ENCODE data around the gene MIPOL1.
"Not testable (repeated sequence)": the region's sequence is repeated elsewhere in the genome, so short reads cannot be mapped to it uniquely, and the experiment has no call there.

Gene MIPOL1

GRCh38 chr14:37401093-37401492 is 203.4 kb downstream of the MIPOL1 start:
- DNase-seq (ENCODE audit: low read depth), result no peak

- no peak for DNase-seq (ENCODE audit: low read depth)
These were observed 205.9 kb downstream of the MIPOL1 start for GRCh38 chr14:37403626-37404025.

DNA sequence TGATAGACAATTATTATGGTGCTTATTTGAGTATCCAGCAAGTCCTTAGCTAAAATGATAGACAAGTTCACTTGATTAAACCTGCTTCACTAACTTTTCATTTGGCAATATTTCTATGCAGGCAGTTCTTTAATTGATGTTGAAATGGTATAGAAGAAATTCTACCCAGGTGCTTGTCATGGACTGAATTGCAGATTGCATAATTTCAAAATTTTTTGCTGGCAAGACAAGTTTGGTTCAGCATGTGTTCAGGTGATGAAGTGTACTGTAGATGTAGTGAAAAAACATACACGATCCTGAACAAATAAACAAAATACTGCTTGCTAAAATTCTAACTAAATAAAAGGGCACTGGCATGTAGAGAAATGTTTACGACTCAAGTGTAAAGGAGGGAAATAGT is 208.4 kb downstream of the MIPOL1 start:
- no peak for DNase-seq (ENCODE audit: low read depth)

- no peak for DNase-seq (ENCODE audit: low read depth)
These were observed 213.5 kb downstream of the MIPOL1 start for GRCh38 chr14:37411079-37411735.

DNA sequence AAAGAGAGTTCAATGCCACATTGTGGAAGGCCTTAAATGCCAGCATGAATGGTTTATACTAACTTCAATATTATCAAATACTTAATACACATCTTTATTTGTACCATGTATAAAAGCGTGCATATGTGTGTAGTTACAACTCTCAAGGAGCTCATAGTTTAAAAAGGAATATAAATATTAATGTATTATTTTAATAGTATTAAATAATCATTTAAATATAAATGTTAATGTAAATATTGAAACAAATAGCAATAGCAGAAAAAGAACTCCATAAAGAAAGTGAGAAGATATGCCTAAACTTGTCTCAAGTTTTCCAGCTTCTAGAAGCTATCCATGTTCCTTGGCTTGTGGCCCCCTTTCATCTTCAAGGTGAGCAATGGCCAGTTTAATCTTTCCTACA is 215.3 kb downstream of the MIPOL1 start:
- DNase-seq (ENCODE audit: low read depth), result no peak

- no peak for DNase-seq (ENCODE audit: low read depth)
These were observed 215.8 kb downstream of the MIPOL1 start for GRCh38 chr14:37413504-37414003.

DNA sequence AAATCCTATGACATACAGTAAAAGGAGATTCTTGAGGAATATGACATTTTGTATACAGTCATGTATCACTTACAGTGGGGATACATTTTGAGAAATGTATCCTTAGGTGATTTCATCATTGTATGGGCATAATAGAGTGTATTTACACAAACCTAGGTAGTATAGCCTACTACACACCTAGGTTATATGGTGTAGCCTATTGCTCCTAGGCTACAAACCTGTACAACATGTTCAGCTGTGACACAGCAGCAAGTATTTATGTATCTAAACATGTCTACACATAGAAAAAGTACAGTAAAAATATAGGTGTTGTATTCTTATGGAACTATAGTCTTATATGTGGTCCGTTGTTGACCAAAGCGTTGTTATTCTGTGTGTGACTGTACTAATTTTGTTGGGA is 218.5 kb downstream of the MIPOL1 start:
- no peak for DNase-seq (ENCODE audit: low read depth)

GRCh38 chr14:37417151-37417550 is 219.4 kb downstream of the MIPOL1 start:
- no peak for DNase-seq (ENCODE audit: low read depth)

DNA sequence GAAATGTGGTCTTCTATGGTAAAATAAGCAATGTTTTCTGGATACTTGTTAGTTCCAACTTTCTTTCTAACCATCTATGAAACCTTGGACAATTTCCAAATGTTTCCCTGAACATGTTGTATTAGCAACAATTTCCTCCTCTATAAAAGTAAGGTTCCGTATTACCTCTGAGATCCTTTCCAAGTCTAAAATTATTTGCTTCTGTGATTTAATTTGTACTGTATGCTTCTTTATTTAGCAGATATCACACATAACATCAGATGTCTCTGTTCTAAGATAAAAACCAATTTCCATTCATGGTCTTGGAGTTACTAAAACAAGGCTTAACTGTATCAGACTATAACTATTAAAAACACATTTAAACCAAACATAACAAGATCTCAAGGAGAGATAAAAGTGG is 220.1 kb downstream of the MIPOL1 start:
- DNase-seq (ENCODE audit: low read depth), result no peak

DNA sequence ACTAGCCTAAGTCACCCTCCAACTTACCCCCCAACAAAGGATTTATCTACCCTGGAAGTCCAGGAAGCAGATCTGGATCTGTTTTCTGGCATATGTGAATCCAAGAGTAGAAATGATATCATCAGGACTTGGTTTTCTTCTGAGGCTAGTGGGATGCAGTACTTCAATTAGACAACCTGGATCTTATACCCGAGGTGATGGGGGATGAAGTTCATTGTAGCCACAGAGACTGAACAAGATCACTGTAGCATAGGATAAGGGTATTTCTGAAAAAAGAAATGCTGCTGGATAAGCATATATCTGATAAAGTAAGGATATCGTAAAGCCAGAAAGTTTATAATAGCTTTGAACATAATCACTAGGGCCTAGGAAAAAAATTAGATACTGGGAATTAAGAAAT is 222.9 kb downstream of the MIPOL1 start:
- DNase-seq (ENCODE audit: low read depth), result no peak

DNA sequence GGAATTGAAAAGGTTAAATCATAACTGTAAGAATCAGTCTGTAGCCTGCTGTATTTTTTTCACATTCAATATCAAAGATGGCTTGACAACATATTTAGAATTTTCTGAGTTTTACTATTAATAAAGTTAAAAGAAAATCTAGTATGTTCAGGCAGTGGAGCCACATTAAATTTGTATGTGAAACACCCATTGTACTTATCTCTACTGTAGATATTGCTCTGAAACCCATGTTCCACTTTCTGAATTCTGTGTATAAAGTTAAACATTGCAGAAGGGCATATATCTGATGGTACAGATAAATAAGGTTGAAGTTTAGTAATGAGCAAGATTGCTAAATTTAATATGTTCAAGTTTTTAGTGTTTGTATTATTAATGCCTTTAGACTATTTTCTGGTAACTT is 224.6 kb downstream of the MIPOL1 start:
- no peak for DNase-seq (ENCODE audit: low read depth)

- no peak for DNase-seq (ENCODE audit: low read depth)
These were observed 225.0 kb downstream of the MIPOL1 start for GRCh38 chr14:37422748-37423147.

DNA sequence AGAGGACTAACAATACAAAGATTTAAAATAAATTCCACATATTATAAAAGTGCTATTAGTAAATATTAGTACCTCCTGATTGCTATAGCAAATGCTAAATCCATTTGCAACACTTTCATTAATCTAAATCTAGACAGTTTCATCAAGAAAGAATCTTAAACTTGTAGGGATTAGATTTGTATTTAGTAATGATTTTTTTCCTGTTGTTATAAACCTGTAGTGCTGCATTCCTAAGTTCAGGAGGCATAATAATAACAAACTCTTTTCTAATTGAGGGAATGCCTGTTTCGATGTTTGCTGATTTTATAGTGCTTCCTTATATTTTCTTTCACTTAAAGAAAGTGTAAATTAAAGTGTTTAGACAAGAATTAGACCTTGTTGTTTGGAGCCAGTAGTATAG is 231.2 kb downstream of the MIPOL1 start:
- no peak for DNase-seq (ENCODE audit: low read depth)

DNA sequence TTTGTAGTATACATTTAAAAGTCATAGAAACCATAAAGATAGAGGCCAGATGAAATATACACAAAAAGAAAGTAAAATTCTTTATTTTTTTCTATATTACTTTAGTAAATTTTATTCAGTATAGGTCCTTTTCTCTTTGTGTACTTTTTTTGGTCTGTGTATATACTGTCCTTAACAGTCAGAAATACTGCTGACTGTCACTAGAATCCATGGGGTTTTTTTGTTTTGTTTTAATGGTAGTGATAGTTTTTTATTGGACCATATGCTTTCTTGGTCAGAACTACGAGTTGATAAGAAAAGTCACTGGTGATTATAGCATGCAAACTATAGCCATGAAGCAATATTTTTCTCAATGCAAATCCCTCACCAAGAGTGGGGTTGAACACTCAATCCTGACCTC is 231.9 kb downstream of the MIPOL1 start:
- no peak for DNase-seq (ENCODE audit: low read depth)

- no peak for DNase-seq (ENCODE audit: low read depth)
These were observed 237.1 kb downstream of the MIPOL1 start for GRCh38 chr14:37434867-37435266.

DNA sequence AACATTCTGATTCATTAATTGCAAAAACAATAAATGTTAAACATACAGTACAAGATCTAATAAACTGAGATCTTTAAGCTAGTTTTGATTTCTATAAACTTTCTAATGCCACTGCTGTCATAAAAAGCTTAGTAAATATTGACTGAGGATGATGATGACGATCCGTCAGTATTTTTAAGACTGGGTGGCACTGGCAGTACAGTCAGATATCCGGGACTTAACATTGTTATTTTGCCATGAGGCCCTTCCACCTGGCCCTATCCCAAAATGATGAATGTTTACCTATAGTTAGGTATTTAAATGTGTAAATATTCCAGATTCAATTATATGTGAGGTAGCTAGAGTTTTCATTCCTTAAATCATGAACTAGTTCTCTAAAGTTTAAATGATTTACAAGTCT is 238.8 kb downstream of the MIPOL1 start:
- no peak for DNase-seq (ENCODE audit: low read depth)

- no peak for DNase-seq (ENCODE audit: low read depth)
These were observed 239.8 kb downstream of the MIPOL1 start for GRCh38 chr14:37437490-37437889.

DNA sequence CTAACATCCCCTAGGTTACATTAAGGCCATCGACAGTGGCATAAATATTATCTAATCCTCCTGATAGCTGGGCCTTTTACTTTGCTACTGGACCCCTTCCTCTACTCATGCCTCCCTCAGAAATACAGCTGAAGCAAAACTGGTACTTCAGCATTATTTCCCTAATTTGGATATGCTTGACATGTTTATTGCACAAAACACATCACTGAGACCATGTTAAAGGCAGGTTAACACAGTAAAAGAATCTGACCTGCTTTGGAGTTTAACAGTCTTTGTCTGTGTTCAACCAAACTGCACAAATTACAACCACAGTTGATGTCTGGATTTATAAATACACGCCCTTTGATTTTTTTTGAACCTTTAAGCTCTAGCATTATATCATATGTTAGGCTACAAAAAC is 240.7 kb downstream of the MIPOL1 start:
- DNase-seq (ENCODE audit: low read depth), result no peak

GRCh38 chr14:37443461-37443860 is 245.7 kb downstream of the MIPOL1 start:
- peak; percentile 10 for DNase-seq (ENCODE audit: low read depth)

GRCh38 chr14:37447883-37448391 is 250.2 kb downstream of the MIPOL1 start:
- no peak for DNase-seq (ENCODE audit: low read depth)

DNA sequence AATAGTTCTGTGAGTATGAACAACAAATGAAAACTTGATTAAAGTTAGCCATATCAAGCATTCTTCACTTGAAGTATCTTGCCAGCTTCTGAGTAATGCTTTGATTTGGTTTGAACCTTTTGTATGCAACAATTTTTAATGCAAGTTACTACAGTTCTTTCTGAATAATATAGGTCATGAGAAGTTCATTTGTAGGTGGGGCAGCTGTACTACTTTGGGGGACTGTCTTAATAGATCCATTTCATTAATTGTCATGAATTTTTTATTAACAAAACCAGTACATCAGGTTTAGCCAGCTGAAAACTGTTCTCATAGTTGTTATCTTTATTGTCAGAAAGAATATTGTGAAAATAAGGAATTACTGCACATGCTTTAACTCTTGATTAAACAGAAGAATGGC is 254.6 kb downstream of the MIPOL1 start:
- no peak for DNase-seq (ENCODE audit: low read depth)

- DNase-seq (ENCODE audit: low read depth), result no peak
These were observed 256.2 kb downstream of the MIPOL1 start for GRCh38 chr14:37453985-37454384.

DNA sequence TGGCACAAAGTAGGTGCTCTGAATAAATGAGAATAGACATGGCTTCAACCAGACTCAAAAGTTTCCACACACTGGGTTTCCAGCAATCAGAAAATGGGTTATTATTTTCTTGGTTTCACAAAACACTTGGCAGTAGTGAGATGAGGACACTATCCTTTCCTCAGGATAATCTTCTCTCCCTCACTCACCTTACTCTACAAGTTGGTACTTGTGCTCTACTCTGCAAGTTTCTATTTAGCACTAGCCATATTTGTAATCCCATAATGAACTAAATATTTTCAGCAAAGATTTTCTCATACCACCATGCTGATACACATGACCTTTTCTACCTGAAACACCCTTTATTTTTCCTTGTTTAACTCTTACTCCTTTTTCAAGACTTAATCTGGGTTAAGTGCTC is 259.6 kb downstream of the MIPOL1 start:
- no peak for DNase-seq (ENCODE audit: low read depth)

DNA sequence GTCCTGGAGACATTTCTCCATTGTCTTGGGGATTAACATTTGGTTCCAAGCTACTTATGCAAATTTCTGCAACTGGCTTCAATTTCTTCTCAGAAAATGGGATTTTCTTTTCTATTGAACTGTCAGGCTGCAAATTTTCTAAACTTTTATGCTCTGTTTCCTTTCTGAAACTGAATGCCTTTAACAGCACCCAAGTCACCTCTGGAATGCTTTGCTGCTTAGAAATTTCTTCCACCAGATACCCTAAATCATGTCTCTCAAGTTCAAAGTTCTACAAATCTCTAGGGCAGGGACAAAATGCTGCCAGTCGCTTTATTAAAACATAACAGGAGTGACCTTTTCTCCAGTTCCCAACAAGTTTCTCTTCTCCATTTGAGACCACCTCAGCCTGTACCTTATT is 264.7 kb downstream of the MIPOL1 start:
- DNase-seq (ENCODE audit: low read depth), result not testable (repeated sequence)

All from HS-5 (cell line).